ENCODE measurements around the gene SLC9A9. TPM values are rescaled to one million over a fixed set of nuclear protein-coding genes. Genes with fewer than 3 reads are reported as not detected.
A peak's percentile ranks its signal among the peaks of the same experiment; 100 is the strongest.

The SLC9A9 gene
- total RNA-seq, 6 experiments from 2014 or later: 1.3 to 6.3 (median 3.0) TPM

GRCh38 chr3:143358155-143358792 lies 490.0 kb downstream of the SLC9A9 start:
- 29% methylated on average over 2 of the region's 2 CpGs for WGBS (ENCODE audit: insufficient coverage, low coverage, low lambda C conversion rate, missing lambda C conversion rate)
- Histone ChIP-seq H3K36me3 (no peaks in the 10 kb centered on the region), H3K4me1 (no peaks in the 10 kb centered on the region), H3K27ac (no peak overlapping the region), H3K4me3 (no peak overlapping the region), H3K27me3 (no peaks in the 10 kb centered on the region), H3K9me3 (no peaks in the 10 kb centered on the region)
- peak in 1 of 4 donors; percentile 31 for ATAC-seq
- DNase-seq: no peak
- intact Hi-C loops (cut with DNase I): no loop called here
- no peak for TF ChIP-seq CTCF (IDR thresholded peaks at IDR 0.05)
- no peak for TF ChIP-seq POLR2A (IDR thresholded peaks at IDR 0.05)

- intact Hi-C loops (cut with DNase I): no loop called here
- WGBS (ENCODE audit: insufficient coverage, low coverage, low lambda C conversion rate, missing lambda C conversion rate): 57% methylated on average over 3 of the region's 3 CpGs
Observed at GRCh38 chr3:143357700-143358099, 490.6 kb downstream of the SLC9A9 start.

GRCh38 chr3:143356839-143357238 lies 491.4 kb downstream of the SLC9A9 start:
- ATAC-seq (no peak), DNase-seq (no peak)
- no peak for TF ChIP-seq CTCF (IDR thresholded peaks at IDR 0.05)
- no peak for TF ChIP-seq POLR2A (IDR thresholded peaks at IDR 0.05)
- WGBS (ENCODE audit: insufficient coverage, low coverage, low lambda C conversion rate, missing lambda C conversion rate): 88% methylated on average over 1 of the region's 1 CpG
- intact Hi-C loops (cut with DNase I): no loop called here
- Histone ChIP-seq H3K4me1 (no peaks in the 10 kb centered on the region), H3K9me3 (no peaks in the 10 kb centered on the region), H3K36me3 (no peaks in the 10 kb centered on the region), H3K4me3 (no peak overlapping the region), H3K27ac (no peak overlapping the region), H3K27me3 (no peaks in the 10 kb centered on the region)

More at GRCh38 chr3:143357700-143358099, 490.6 kb downstream of the SLC9A9 start:
- DNase-seq (no peak), ATAC-seq (no peak)
- no peaks in the 10 kb centered on the region for H3K4me1 ChIP-seq
- H3K27me3 ChIP-seq: no peaks in the 10 kb centered on the region
- no peak overlapping the region for H3K27ac ChIP-seq
- no peak overlapping the region for H3K4me3 ChIP-seq
- H3K9me3 ChIP-seq: no peaks in the 10 kb centered on the region
- TF ChIP-seq CTCF (IDR thresholded peaks at IDR 0.05) (no peak), POLR2A (IDR thresholded peaks at IDR 0.05) (no peak)
- H3K36me3 ChIP-seq: no peaks in the 10 kb centered on the region

- no peak overlapping the region for H3K4me3 ChIP-seq
- DNase-seq (no peak), ATAC-seq (no peak)
- WGBS (ENCODE audit: insufficient coverage, low coverage, low lambda C conversion rate, missing lambda C conversion rate): 82% methylated on average over 1 of the region's 1 CpG
- TF ChIP-seq POLR2A (IDR thresholded peaks at IDR 0.05) (no peak), CTCF (IDR thresholded peaks at IDR 0.05) (no peak)
- no peaks in the 10 kb centered on the region for H3K9me3 ChIP-seq
- H3K4me1 ChIP-seq: no peaks in the 10 kb centered on the region
- intact Hi-C loops (cut with DNase I): no loop called here
- no peak overlapping the region for H3K27ac ChIP-seq
- H3K27me3 ChIP-seq: no peaks in the 10 kb centered on the region
- H3K36me3 ChIP-seq: no peaks in the 10 kb centered on the region
Observed at GRCh38 chr3:143354342-143354741, 493.9 kb downstream of the SLC9A9 start.

Data from right lobe of liver (tissue), 6 donors.